ENCODE data around the gene LPAR1.

Gene LPAR1

GRCh38 chr9:110844121-110844520 is 194.1 kb downstream of the LPAR1 start:
- DNase-seq (ENCODE audit: low spot score) = no peak
- in situ Hi-C loops (cut with MboI; ENCODE audit: low sequenced_read_pairs, unreplicated experiment) = no loop called here
- TF ChIP-seq CTCF (IDR thresholded peaks at IDR 0.05; ENCODE audit: borderline replicate concordance, control extremely low read depth, extremely low read depth, insufficient read depth, missing control alignments) = no peak

- DNase-seq (ENCODE audit: low spot score) = no peak
- no peak for TF ChIP-seq CTCF (IDR thresholded peaks at IDR 0.05; ENCODE audit: borderline replicate concordance, control extremely low read depth, extremely low read depth, insufficient read depth, missing control alignments)
- in situ Hi-C loops (cut with MboI; ENCODE audit: low sequenced_read_pairs, unreplicated experiment) = no loop called here
These were observed 195.3 kb downstream of the LPAR1 start for GRCh38 chr9:110842986-110843385.

GRCh38 chr9:110842169-110842568 is 196.1 kb downstream of the LPAR1 start:
- in situ Hi-C loops (cut with MboI; ENCODE audit: low sequenced_read_pairs, unreplicated experiment) = no loop called here
- no peak for DNase-seq (ENCODE audit: low spot score)
- no peak for TF ChIP-seq CTCF (IDR thresholded peaks at IDR 0.05; ENCODE audit: borderline replicate concordance, control extremely low read depth, extremely low read depth, insufficient read depth, missing control alignments)

- in situ Hi-C loops (cut with MboI; ENCODE audit: low sequenced_read_pairs, unreplicated experiment) = no loop called here
These were observed 200.8 kb downstream of the LPAR1 start for GRCh38 chr9:110837401-110838005.

GRCh38 chr9:110835859-110836271 is 202.4 kb downstream of the LPAR1 start:
- no peak for TF ChIP-seq CTCF (IDR thresholded peaks at IDR 0.05; ENCODE audit: borderline replicate concordance, control extremely low read depth, extremely low read depth, insufficient read depth, missing control alignments)
- in situ Hi-C loops (cut with MboI; ENCODE audit: low sequenced_read_pairs, unreplicated experiment) = no loop called here
- DNase-seq (ENCODE audit: low spot score) = no peak

More at GRCh38 chr9:110837401-110838005, 200.8 kb downstream of the LPAR1 start:
- DNase-seq (ENCODE audit: low spot score) = no peak
- TF ChIP-seq CTCF (IDR thresholded peaks at IDR 0.05; ENCODE audit: borderline replicate concordance, control extremely low read depth, extremely low read depth, insufficient read depth, missing control alignments) = no peak

- DNase-seq (ENCODE audit: low spot score) = no peak
These were observed 202.9 kb downstream of the LPAR1 start for GRCh38 chr9:110835404-110835803.

More at GRCh38 chr9:110835404-110835803, 202.9 kb downstream of the LPAR1 start:
- in situ Hi-C loops (cut with MboI; ENCODE audit: low sequenced_read_pairs, unreplicated experiment) = no loop called here
- no peak for TF ChIP-seq CTCF (IDR thresholded peaks at IDR 0.05; ENCODE audit: borderline replicate concordance, control extremely low read depth, extremely low read depth, insufficient read depth, missing control alignments)
